GM12878 (cell line): ENCODE measurements around the gene SPATA16. TPM values are rescaled to one million over a fixed set of nuclear protein-coding genes. Genes with fewer than 3 reads are reported as not detected.

ENCODE experiments used
- ATAC-seq: fragments of 200-7000 bp; cut with Tn5 transposase; 3 replicates; pipeline ENCODE4 v1.9.1; 2020; ENCODE audit warnings: mild to moderate bottlenecking, moderate library complexity
- BruUV-seq: library from RNA; stranded (reverse); fragments of 400-500 nt; replicated peaks from 2 replicates; lab custom pipeline; 2021; lab: Mats Ljungman, UMichigan
- CTCF ChIA-PET: fragments of 300-600 bp; sonication (Branson Sonifier 250); formaldehyde crosslinking; extraction: SDS; loops from one replicate; lab custom pipeline; 2021; ENCODE audit warnings: inconsistent platforms; lab: Yijun Ruan, JAX
- POLR2A ChIA-PET: fragments of 350-600 bp; formaldehyde crosslinking; extraction: SDS; loops from one replicate; lab custom pipeline; 2021; ENCODE audit warnings: inconsistent platforms; lab: Charles Lee
- RAD21 ChIA-PET: fragments of 300-600 bp; sonication (Branson Sonifier 250); formaldehyde crosslinking; loops from one replicate; lab custom pipeline; 2023; ENCODE audit warnings: antibody characterized with exemption; ENCODE audit not compliant: unreplicated experiment; lab: Charles Lee
- SMC1A ChIA-PET: fragments of 300-600 bp; sonication (Branson Sonifier 250); formaldehyde crosslinking; loops from one replicate; lab custom pipeline; 2023; ENCODE audit not compliant: unreplicated experiment, uncharacterized antibody; lab: Charles Lee
- DNase-seq: peaks from one replicate; pipeline ENCODE4 v3.0.0-alpha.2; 2011; ENCODE audit warnings: low read depth, low spot score
- FAIRE-seq: peaks from 3 replicates; lab custom pipeline; 2011; peaks lifted over from hg19 to GRCh38; lab: Jason Lieb, UNC
- H2AFZ ChIP-seq: 2 replicates; pipeline ENCODE4 v1.6.0; 2011; ENCODE audit warnings: low read depth, low read length, control low read depth; ENCODE audit not compliant: control insufficient read depth
- H3K27ac ChIP-seq: 2 replicates; pipeline ENCODE4 v1.5.1; 2011; ENCODE audit warnings: control low read depth; ENCODE audit not compliant: control insufficient read depth, insufficient read depth
- H3K27me3 ChIP-seq, 2 experiments: replicated peaks in 1 of 2; 2 replicates each; pipeline versions ENCODE4 v1.6.0 to v1.6.1; 2011; ENCODE audit warnings: low read length in 1 of 2; ENCODE audit not compliant: control insufficient read depth in 2 of 2, insufficient read depth in 2 of 2
- H3K36me3 ChIP-seq, 2 experiments: 2 replicates each; pipeline ENCODE4 v1.5.1; 2011; ENCODE audit warnings: low read length in 1 of 2; ENCODE audit not compliant: control insufficient read depth in 2 of 2, insufficient read depth in 2 of 2
- H3K4me1 ChIP-seq: 2 replicates; pipeline ENCODE4 v1.6.1; 2011; ENCODE audit warnings: mild to moderate bottlenecking, low read length, moderate library complexity, mixed read lengths; ENCODE audit not compliant: control insufficient read depth, insufficient read depth
- H3K4me2 ChIP-seq: 2 replicates; pipeline ENCODE4 v1.6.0; 2011; ENCODE audit warnings: control low read depth; ENCODE audit not compliant: control insufficient read depth, insufficient read depth
- H3K4me3 ChIP-seq: fragments of 200-600 bp; sonication (generic); 2 replicates; pipeline ENCODE4 v1.5.1; 2016
- H3K79me2 ChIP-seq: 2 replicates; pipeline ENCODE4 v1.6.0; 2011; ENCODE audit warnings: low read length; ENCODE audit not compliant: control insufficient read depth, insufficient read depth
- H3K9ac ChIP-seq: 2 replicates; pipeline ENCODE4 v1.8.0; 2011; ENCODE audit warnings: low read length, control low read depth, mixed read lengths; ENCODE audit not compliant: control insufficient read depth, insufficient read depth
- H3K9me3 ChIP-seq: replicated peaks from 3 replicates; pipeline ENCODE4 v1.5.1; 2011; ENCODE audit warnings: mild to moderate bottlenecking, low read length; ENCODE audit not compliant: control insufficient read depth, insufficient read depth
- H4K20me1 ChIP-seq: 2 replicates; pipeline ENCODE4 v1.6.0; 2011; ENCODE audit not compliant: control insufficient read depth, insufficient read depth
- EP300 ChIP-seq, 2 experiments: fragments of 150-350 bp in 1 of 2; IDR thresholded peaks; 2 replicates each; pipeline ENCODE4 v1.6.1; 2011 to 2012; ENCODE audit warnings: low read depth in 2 of 2, low read length in 2 of 2, borderline replicate concordance in 1 of 2, improper control_type of control experiment in 1 of 2, inconsistent platforms in 1 of 2; ENCODE audit not compliant: control insufficient read depth in 1 of 2
- KLF5 ChIP-seq: fragments of 450-650 bp; IDR thresholded peaks from 2 replicates; pipeline ENCODE4 v1.6.1; 2014; ENCODE audit warnings: mild to moderate bottlenecking; ENCODE audit not compliant: partially characterized antibody
- LARP7 ChIP-seq: fragments of 450-650 bp; IDR thresholded peaks from 2 replicates; pipeline ENCODE4 v1.6.1; 2017; ENCODE audit warnings: mild to moderate bottlenecking
- NFIC ChIP-seq: IDR thresholded peaks from 2 replicates; pipeline ENCODE4 v1.6.1; 2012; ENCODE audit warnings: low read depth, mild to moderate bottlenecking, inconsistent platforms, low read length, moderate library complexity
- PAX8 ChIP-seq: fragments of 450-650 bp; IDR thresholded peaks from 2 replicates; pipeline ENCODE4 v1.6.1; 2017; ENCODE audit warnings: mild to moderate bottlenecking, moderate library complexity
- POLR2AphosphoS5 ChIP-seq: IDR thresholded peaks from 2 replicates; pipeline ENCODE4 v1.6.1; 2011; ENCODE audit warnings: mild to moderate bottlenecking, low read length, inconsistent platforms
- RAD21 ChIP-seq: IDR thresholded peaks from 2 replicates; pipeline ENCODE4 v1.6.1; 2011; ENCODE audit warnings: mild to moderate bottlenecking, low read depth, low read length, moderate library complexity; ENCODE audit not compliant: insufficient read depth
- ZNF217 ChIP-seq: fragments of 450-650 bp; IDR thresholded peaks from 2 replicates; pipeline ENCODE4 v1.6.1; 2017; ENCODE audit warnings: antibody characterized with exemption, mild to moderate bottlenecking
- WGBS: methylation state at CpG from one replicate; pipeline ENCODE4 v1.1.6; 2016; ENCODE audit warnings: low lambda C conversion rate; ENCODE audit not compliant: insufficient replicate concordance, insufficient coverage; ENCODE audit errors: missing lambda C conversion rate; 5-methylcytosine and 5-hydroxymethylcytosine counted together
- in situ Hi-C: fragments of 300-500 bp; cut with MboI; formaldehyde crosslinking; loops from 9 replicates; pipeline ENCODE4 v1.14.3; 2018; ENCODE audit warnings: mixed read lengths
- intact Hi-C: fragments of 100-400 bp; cut with micrococcal nuclease; formaldehyde crosslinking; loops from one replicate; pipeline ENCODE4 v1.14.2; 2022; ENCODE audit not compliant: unreplicated experiment
- polyA plus RNA-seq, 11 experiments: library from polyadenylated mRNA; depleted of rRNA in 4 of 11; unstranded in 6 of 11; stranded (reverse) in 5 of 11; fragments of >200 nt; fragmentation: Nextera tagmentation in 4 of 11; fragmentation: Illumina TruSeq in 1 of 11; extraction: Ambion mirVana in 4 of 11; extraction: Trizol in 1 of 11; gene quantifications; 1 replicate in 1 of 11; 2 replicates in 10 of 11; pipeline versions ENCODE4 v1.2.1 to v1.2.3, GENCODE V29; 2011 to 2016; ENCODE audit warnings: inconsistent platforms in 2 of 11, missing spikeins in 2 of 11, low read depth in 1 of 11
- total RNA-seq, 4 experiments: library from RNA; depleted of rRNA in 3 of 4; stranded (reverse); fragments of >200 nt in 3 of 4; fragmentation: Illumina TruSeq in 1 of 4; extraction: Trizol in 1 of 4; gene quantifications; 2 replicates each; pipeline versions ENCODE4 v1.2.1 to v1.2.3, GENCODE V29; 2013 to 2021
- TF ChIP-seq, protein P1 (sequence below): IDR thresholded peaks from 2 replicates; pipeline ENCODE4 v1.6.1; 2012; ENCODE audit warnings: mild to moderate bottlenecking, low read depth, low read length
- TF ChIP-seq, protein P2 (sequence below): fragments of 450-650 bp; formaldehyde crosslinking; IDR thresholded peaks from 2 replicates; pipeline ENCODE4 v1.4.0; 2020; ENCODE audit warnings: mild to moderate bottlenecking, moderate library complexity

SPATA16 gene
- total and polyA plus RNA-seq, 10 of the 15 experiments (the other 5 are each of a cell fraction or from before 2014, with no cell fraction given), result 0.04 TPM; not detected in 9

DNA sequence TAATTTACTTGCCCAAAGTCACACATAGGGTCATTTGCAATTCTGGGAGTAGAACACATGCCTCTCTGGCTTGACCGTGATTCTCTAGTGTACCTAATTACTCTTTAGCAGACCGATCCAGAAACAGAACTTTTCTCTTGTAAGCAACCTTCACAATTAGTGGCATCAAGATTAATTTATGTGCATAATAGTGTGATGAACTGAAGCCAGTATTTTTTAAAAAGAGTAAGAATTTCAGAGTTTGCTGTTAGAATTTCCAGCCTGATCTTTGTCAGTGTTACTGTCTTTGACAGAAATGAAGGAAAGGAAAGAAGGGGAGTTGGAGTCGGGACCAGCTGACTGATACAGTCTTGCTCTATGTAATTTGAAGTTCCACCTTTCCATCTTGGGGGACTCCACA is 137.1 kb downstream of the SPATA16 start (continued):
- TF ChIP-seq, protein P1, sequence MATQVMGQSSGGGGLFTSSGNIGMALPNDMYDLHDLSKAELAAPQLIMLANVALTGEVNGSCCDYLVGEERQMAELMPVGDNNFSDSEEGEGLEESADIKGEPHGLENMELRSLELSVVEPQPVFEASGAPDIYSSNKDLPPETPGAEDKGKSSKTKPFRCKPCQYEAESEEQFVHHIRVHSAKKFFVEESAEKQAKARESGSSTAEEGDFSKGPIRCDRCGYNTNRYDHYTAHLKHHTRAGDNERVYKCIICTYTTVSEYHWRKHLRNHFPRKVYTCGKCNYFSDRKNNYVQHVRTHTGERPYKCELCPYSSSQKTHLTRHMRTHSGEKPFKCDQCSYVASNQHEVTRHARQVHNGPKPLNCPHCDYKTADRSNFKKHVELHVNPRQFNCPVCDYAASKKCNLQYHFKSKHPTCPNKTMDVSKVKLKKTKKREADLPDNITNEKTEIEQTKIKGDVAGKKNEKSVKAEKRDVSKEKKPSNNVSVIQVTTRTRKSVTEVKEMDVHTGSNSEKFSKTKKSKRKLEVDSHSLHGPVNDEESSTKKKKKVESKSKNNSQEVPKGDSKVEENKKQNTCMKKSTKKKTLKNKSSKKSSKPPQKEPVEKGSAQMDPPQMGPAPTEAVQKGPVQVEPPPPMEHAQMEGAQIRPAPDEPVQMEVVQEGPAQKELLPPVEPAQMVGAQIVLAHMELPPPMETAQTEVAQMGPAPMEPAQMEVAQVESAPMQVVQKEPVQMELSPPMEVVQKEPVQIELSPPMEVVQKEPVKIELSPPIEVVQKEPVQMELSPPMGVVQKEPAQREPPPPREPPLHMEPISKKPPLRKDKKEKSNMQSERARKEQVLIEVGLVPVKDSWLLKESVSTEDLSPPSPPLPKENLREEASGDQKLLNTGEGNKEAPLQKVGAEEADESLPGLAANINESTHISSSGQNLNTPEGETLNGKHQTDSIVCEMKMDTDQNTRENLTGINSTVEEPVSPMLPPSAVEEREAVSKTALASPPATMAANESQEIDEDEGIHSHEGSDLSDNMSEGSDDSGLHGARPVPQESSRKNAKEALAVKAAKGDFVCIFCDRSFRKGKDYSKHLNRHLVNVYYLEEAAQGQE, result no peak
- TF ChIP-seq LARP7 (no peak), KLF5 (no peak), NFIC (no peak)
- TF ChIP-seq, protein P2, sequence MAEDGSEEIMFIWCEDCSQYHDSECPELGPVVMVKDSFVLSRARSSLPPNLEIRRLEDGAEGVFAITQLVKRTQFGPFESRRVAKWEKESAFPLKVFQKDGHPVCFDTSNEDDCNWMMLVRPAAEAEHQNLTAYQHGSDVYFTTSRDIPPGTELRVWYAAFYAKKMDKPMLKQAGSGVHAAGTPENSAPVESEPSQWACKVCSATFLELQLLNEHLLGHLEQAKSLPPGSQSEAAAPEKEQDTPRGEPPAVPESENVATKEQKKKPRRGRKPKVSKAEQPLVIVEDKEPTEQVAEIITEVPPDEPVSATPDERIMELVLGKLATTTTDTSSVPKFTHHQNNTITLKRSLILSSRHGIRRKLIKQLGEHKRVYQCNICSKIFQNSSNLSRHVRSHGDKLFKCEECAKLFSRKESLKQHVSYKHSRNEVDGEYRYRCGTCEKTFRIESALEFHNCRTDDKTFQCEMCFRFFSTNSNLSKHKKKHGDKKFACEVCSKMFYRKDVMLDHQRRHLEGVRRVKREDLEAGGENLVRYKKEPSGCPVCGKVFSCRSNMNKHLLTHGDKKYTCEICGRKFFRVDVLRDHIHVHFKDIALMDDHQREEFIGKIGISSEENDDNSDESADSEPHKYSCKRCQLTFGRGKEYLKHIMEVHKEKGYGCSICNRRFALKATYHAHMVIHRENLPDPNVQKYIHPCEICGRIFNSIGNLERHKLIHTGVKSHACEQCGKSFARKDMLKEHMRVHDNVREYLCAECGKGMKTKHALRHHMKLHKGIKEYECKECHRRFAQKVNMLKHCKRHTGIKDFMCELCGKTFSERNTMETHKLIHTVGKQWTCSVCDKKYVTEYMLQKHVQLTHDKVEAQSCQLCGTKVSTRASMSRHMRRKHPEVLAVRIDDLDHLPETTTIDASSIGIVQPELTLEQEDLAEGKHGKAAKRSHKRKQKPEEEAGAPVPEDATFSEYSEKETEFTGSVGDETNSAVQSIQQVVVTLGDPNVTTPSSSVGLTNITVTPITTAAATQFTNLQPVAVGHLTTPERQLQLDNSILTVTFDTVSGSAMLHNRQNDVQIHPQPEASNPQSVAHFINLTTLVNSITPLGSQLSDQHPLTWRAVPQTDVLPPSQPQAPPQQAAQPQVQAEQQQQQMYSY (CRISPR knock-in tag), result no peak

DNA sequence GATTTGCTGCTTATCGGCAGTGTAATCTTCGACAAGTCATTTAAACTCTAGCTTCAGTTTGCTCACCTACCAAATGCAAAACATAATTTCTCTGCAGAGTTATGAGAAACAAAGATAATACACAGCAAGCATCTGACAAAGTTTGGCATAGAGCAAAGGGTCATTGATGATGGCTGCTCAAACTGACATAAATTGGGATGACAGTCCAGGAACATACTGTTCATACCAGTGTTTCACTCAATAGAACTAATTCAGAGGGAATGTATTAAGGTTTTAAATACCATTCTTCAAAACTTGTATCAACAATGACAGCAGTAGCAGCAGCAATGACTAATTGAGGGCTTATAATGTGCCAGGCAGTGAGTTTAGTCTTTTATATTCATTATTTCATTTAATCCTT is 137.6 kb downstream of the SPATA16 start:
- BruUV-seq, result no TSS peak
- RAD21 ChIA-PET, result no interaction called here
- no peak overlapping the region for H3K9ac ChIP-seq
- CTCF ChIA-PET, result interaction anchor here (1.1 kb wide), 1 partner anchor 13 kb away, joined by 3 read pairs; no protein-coding TSS in a partner anchor
- no peaks in the 10 kb centered on the region for H3K9me3 ChIP-seq
- SMC1A ChIA-PET, result interaction anchor here (1.4 kb wide), 1 partner anchor 10 kb away, joined by 3 read pairs; no protein-coding TSS in a partner anchor
- no peaks in the 10 kb centered on the region for H3K79me2 ChIP-seq
- ATAC-seq (no peak), DNase-seq (no peak), FAIRE-seq (no peak)
- in situ Hi-C loops, result no loop called here
- no peak overlapping the region for H3K4me3 ChIP-seq
- POLR2A ChIA-PET, result no interaction called here
- H3K4me2 ChIP-seq, result no peak overlapping the region
- no peak for TF ChIP-seq POLR2AphosphoS5
- no peak for TF ChIP-seq ZNF217
- no peak for TF ChIP-seq RAD21
- no peak for TF ChIP-seq EP300 (IDR thresholded peaks at IDR 0.05; ENCODE audit: borderline replicate concordance in 1 of 2, control insufficient read depth in 1 of 2, low read depth in 2 of 2, low read length in 2 of 2)
- TF ChIP-seq PAX8, result no peak
- no peaks in the 10 kb centered on the region for H3K36me3 ChIP-seq
- H3K27me3 ChIP-seq, result no peaks in the 10 kb centered on the region
- no peak overlapping the region for H2AFZ ChIP-seq
- no peaks in the 10 kb centered on the region for H3K4me1 ChIP-seq
- H4K20me1 ChIP-seq, result no peaks in the 10 kb centered on the region
- intact Hi-C loops, result no loop called here
- H3K27ac ChIP-seq, result no peak overlapping the region
- 61% methylated on average over 2 of the region's 2 CpGs for WGBS
